Activated naive CD8-positive, alpha-beta T cell treated with anti-CD3 and anti-CD28 coated beads, Interleukin-2, amount 10 ng/mL, durations not matched to agents 7 days and 5 days (primary cell): ENCODE data around the gene BTG1. TPM values are rescaled to one million over a fixed set of nuclear protein-coding genes. Genes with fewer than 3 reads are reported as not detected.

Source experiments
- ATAC-seq: fragments of 150-1000 bp; cut with Tn5 transposase; one replicate; pipeline ENCODE4 v1.10.0; 2021; ENCODE audit warnings: low read depth, moderate library complexity
- POLR2A ChIA-PET: fragments of 350-600 bp; sonication (Branson Sonifier 250); formaldehyde crosslinking; loops from one replicate; lab custom pipeline; 2021; ENCODE audit warnings: antibody characterized with exemption; lab: Charles Lee
- DNase-seq: peaks from one replicate; pipeline ENCODE4 v3.0.0; 2021
- H3K27ac Mint-ChIP-seq: one replicate; pipeline ENCODE4 v1.8.0; 2022; ENCODE audit warnings: mild to moderate bottlenecking, mixed read lengths
- H3K27me3 Mint-ChIP-seq: one replicate; pipeline ENCODE4 v1.8.0; 2022; ENCODE audit warnings: mild to moderate bottlenecking, moderate library complexity, mixed read lengths
- H3K36me3 Mint-ChIP-seq: one replicate; pipeline ENCODE4 v1.8.0; 2021; ENCODE audit warnings: mild to moderate bottlenecking, mixed read lengths
- H3K4me1 Mint-ChIP-seq: one replicate; pipeline ENCODE4 v1.8.0; 2021; ENCODE audit warnings: mixed read lengths
- H3K4me3 Mint-ChIP-seq: one replicate; pipeline ENCODE4 v1.8.0; 2022; ENCODE audit warnings: mild to moderate bottlenecking, moderate library complexity, mixed read lengths
- H3K9me3 Mint-ChIP-seq: one replicate; pipeline ENCODE4 v1.8.0; 2021; ENCODE audit warnings: mixed read lengths
- total RNA-seq, 2 experiments: library from RNA; stranded (reverse); gene quantifications; one replicate each; pipeline ENCODE4 v1.2.3, GENCODE V29; 2021

The BTG1 gene, protein sequence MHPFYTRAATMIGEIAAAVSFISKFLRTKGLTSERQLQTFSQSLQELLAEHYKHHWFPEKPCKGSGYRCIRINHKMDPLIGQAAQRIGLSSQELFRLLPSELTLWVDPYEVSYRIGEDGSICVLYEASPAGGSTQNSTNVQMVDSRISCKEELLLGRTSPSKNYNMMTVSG
- 100 to 1,000 TPM; 249 to 255 TPM for total RNA-seq

DNA sequence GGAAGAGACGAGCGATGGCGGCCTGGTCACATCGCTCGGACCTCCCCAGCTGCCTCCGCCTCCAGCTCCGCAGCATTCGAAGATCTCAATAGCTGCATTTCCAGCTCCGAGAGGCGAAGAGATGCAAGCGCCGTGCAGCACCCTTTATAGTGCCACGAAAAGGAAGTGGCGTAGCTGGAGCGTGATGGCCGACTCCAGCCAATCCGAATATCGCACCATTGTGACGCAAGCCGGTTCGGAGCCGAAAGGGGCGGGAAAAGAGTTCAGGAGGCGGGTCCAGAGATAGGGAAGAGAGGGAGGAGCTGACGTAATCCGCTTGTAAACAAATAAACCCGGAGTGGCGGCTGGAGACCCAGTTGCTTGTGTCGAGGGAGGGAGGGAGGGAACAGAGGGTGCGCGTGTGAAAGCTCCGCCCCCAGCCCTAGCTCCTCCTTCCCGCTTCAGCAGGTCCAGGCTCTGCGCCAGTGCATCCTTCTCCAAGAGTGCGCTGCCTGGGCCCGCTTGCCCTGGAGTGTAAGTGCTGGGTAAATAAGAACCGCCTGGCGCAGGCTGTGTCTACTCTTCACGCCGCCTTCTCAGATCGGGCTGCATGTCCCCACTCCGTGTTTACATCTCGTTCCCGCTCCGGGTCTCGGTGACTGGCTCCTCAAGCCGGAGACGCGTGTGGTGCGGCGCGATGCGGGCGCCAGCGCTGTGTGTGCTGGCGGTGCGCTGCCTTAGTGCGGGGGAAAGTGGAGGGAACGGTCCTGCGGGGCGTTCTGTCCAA lies at the start of gene BTG1:
Gene BTG1 (minus strand): TSS at position 116 of the 766 bp plus-strand sequence. CDS start 311 bp downstream, outside the sequence.
- POLR2A ChIA-PET, result interaction anchor here (0.5 to 7.1 kb wide), 87 partner anchors 10 to 783 kb away, joined by 3 to 311 read pairs (median 5); partner anchors contain the start of gene EEA1
- Mint-ChIP-seq H3K4me3 (peak within 1 kb of the TSS; percentile 88), H3K4me1 (peaks cover 27% of the 10 kb centered on the region), H3K36me3 (peaks cover 61% of the 10 kb centered on the region), H3K27me3 (no peaks in the 10 kb centered on the region), H3K27ac (peak within 1 kb of the TSS; percentile 99), H3K9me3 (no peaks in the 10 kb centered on the region)
- peak; percentile 77 for ATAC-seq
- peak; percentile 95 for DNase-seq

DNA sequence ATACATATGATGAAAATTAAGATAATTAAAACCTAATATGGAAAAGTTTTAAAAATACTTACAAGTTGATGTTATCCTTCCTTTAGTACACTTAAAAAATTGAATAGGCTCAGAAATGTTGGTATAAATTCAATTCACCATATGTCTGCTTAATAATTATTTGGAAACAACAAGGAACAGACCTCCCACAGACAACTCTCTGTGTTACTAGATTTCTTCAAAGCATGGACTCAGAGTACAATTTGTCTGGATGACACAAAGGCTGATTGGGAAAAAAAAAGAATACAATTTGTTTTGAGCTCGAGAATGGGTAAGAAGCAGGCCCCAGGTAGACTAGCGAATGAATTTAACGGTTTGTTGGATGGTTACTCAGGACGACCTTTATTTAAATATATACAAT lies 48.9 kb upstream of the BTG1 start:
- DNase-seq (no peak), ATAC-seq (no peak)
- peaks cover 10% of the 10 kb centered on the region for H3K36me3 Mint-ChIP-seq
- H3K27ac Mint-ChIP-seq, result no peak overlapping the region
- H3K4me3 Mint-ChIP-seq, result no peak overlapping the region
- no peaks in the 10 kb centered on the region for H3K27me3 Mint-ChIP-seq
- H3K9me3 Mint-ChIP-seq, result peaks cover 10% of the 10 kb centered on the region
- peaks cover 8% of the 10 kb centered on the region for H3K4me1 Mint-ChIP-seq
- POLR2A ChIA-PET, result interaction anchor here (0.8 kb wide), 1 partner anchor 14 kb away, joined by 3 read pairs; no protein-coding TSS in a partner anchor

DNA sequence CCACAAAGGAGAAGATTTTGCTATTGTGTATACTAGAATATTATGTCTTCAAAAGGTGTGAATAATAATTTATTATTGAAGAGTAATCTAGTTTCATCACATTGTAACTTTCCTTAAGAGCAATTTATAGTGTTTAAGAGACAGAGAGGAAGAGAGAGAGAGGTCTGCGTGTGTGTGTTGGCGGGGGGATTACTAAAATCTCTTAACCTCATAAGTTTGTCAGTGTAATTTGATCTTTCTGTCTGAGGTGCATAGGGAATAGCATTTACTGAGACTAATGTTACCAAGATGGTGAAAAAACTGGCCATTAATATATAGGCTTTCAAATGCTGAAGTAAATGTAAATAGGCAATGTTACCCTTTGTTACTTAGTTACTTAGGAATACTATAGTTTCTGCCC lies 48.2 kb upstream of the BTG1 start:
- peaks cover 13% of the 10 kb centered on the region for H3K36me3 Mint-ChIP-seq
- no peak for ATAC-seq
- POLR2A ChIA-PET, result no interaction called here
- no peak for DNase-seq
- peaks cover 11% of the 10 kb centered on the region for H3K4me1 Mint-ChIP-seq
- no peak overlapping the region for H3K4me3 Mint-ChIP-seq
- H3K27ac Mint-ChIP-seq, result no peak overlapping the region
- no peaks in the 10 kb centered on the region for H3K27me3 Mint-ChIP-seq
- peaks cover 7% of the 10 kb centered on the region for H3K9me3 Mint-ChIP-seq

DNA sequence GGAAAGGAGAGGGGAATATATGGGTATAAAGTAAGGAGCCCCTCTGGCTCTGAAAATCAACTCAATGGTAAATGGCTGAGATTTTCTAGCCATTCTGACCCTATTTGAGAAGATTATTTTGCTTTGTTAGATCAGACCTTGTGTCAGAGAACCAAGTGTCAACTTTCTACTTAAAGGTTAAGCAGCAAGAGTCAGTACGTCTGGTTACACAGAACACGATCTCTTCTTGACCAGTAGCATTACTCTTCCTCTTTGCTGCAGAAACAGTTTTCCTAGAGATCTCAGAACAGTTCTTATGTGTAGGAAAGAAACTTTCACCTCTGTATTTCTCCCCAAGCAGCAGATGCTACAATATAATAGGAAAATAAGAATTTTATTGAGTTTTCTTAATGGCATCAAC lies 47.4 kb upstream of the BTG1 start:
- no peak for ATAC-seq
- Mint-ChIP-seq H3K9me3 (peaks cover 7% of the 10 kb centered on the region), H3K4me1 (peaks cover 14% of the 10 kb centered on the region), H3K4me3 (no peak overlapping the region), H3K27ac (no peak overlapping the region), H3K36me3 (peaks cover 16% of the 10 kb centered on the region), H3K27me3 (no peaks in the 10 kb centered on the region)
- POLR2A ChIA-PET, result interaction anchor here (1.7 kb wide), 1 partner anchor 47 kb away, joined by 10 read pairs; the partner anchor contains the start of gene BTG1
- no peak for DNase-seq

DNA sequence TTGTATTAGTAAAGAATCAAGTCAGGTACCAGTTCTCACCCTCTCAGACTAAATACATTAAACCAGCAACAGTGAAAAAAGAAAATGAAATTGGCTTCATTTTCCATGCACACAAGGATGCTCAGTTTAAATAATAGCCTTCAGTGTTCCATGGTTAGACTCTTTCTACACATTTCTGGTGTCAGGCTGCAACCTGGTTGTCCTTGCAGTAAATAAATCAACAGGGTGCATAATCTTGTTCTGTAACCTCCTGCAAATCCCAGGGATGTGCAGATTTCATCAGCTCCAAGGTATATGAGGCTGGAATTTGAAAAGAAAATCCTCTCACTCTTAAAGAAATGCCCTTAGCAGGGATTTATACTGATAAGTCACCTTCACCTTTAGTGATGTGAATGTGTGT lies 46.7 kb upstream of the BTG1 start:
- Mint-ChIP-seq H3K36me3 (peaks cover 16% of the 10 kb centered on the region), H3K27ac (no peak overlapping the region), H3K4me3 (no peak overlapping the region), H3K4me1 (peaks cover 17% of the 10 kb centered on the region), H3K27me3 (no peaks in the 10 kb centered on the region), H3K9me3 (peaks cover 7% of the 10 kb centered on the region)
- ATAC-seq (no peak), DNase-seq (no peak)
- POLR2A ChIA-PET, result interaction anchor here (1.7 kb wide), 1 partner anchor 46 kb away, joined by 10 read pairs; the partner anchor contains the start of gene BTG1

DNA sequence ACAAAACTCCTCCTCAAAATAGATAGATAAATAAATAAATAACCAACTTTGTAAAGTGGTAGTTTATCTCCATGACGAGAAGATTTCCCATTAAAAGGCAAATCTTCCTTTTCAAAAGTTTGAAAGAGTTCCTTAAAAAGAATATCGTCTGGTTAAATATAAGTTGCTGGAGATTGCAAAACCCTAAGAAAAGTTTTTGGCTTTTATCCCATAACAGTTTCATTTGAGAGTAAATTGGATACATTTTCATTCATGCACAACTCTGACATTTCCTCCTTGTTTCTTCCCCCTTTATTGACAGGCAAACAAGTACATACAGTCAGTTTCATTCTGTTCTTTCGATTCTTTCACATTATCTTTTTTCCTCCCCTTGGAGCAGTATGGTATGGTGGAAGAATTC lies 45.4 kb upstream of the BTG1 start:
- DNase-seq (no peak), ATAC-seq (no peak)
- Mint-ChIP-seq H3K9me3 (peaks cover under 1% of the 10 kb centered on the region), H3K36me3 (peaks cover 9% of the 10 kb centered on the region), H3K27me3 (no peaks in the 10 kb centered on the region), H3K27ac (no peak overlapping the region), H3K4me3 (no peak overlapping the region), H3K4me1 (peaks cover 29% of the 10 kb centered on the region)
- POLR2A ChIA-PET, result interaction anchor here (1.7 kb wide), 1 partner anchor 45 kb away, joined by 10 read pairs; the partner anchor contains the start of gene BTG1

DNA sequence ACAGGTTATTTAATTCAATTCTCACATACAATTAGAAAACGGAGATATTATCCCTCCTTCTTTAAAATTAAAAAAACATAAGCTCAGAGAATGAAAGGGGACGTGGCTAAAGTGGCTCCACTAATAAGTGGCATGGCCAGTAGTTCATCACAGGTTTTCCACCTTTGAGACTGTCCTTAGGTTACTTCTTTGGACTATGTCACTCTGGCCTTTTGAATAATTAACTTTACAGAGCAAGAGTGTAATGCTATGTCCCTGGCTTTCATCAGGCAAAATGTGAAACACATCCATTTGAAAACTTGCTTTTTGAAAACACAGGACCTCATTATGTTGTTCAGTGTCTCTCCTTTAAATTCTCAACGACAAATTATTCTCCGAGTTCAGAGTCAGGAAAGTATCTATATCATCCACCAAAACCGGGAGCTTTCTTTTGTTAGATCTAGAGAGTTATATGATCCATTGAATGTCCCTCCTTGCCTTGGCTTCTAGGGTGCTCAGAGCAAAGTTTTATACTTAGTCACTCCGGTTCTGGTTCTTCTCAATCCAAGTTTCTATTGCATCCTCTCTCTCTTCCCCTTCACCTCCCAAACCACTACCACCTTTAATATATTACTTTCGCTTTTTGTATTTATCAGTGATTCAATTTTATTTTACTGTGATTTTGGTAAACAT lies 43.0 kb upstream of the BTG1 start:
- H3K36me3 Mint-ChIP-seq, result peaks cover 6% of the 10 kb centered on the region
- H3K4me1 Mint-ChIP-seq, result peaks cover 47% of the 10 kb centered on the region
- no peaks in the 10 kb centered on the region for H3K27me3 Mint-ChIP-seq
- no peak overlapping the region for H3K27ac Mint-ChIP-seq
- ATAC-seq (no peak), DNase-seq (no peak)
- H3K4me3 Mint-ChIP-seq, result no peak overlapping the region
- no peaks in the 10 kb centered on the region for H3K9me3 Mint-ChIP-seq
- POLR2A ChIA-PET, result interaction anchor here (0.5 to 7.0 kb wide), 2 partner anchors 16 to 43 kb away, joined by 3 to 56 read pairs; partner anchors contain the start of gene BTG1

DNA sequence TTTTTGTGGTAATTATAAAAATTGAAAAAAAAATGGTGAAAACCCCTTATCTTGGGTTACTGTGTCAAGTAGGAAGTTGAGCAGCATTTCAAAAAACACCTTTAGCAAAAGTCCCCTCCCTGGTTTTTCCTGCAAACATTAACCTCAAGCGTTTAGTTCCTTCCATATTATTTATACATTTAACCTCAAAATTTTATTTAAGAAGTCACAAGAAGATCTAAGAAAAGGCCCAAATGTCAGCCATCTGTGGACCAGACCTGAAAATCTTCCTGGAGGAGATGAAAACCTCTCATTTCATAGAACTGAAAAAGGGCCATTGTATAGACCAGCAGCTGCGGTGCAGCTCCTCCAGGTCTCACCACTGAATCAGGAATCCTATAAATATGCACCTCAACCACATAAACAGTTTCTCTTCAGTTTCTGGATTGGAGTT lies 40.4 kb upstream of the BTG1 start:
- H3K4me1 Mint-ChIP-seq, result peaks cover 47% of the 10 kb centered on the region
- peak overlapping the region; percentile 84 for H3K27ac Mint-ChIP-seq
- H3K36me3 Mint-ChIP-seq, result peaks cover 12% of the 10 kb centered on the region
- no peak for ATAC-seq
- peaks cover 3% of the 10 kb centered on the region for H3K9me3 Mint-ChIP-seq
- POLR2A ChIA-PET, result interaction anchor here (1.5 to 7.0 kb wide), 2 partner anchors 23 to 40 kb away, joined by 8 to 56 read pairs; partner anchors contain the start of gene BTG1
- no peaks in the 10 kb centered on the region for H3K27me3 Mint-ChIP-seq
- H3K4me3 Mint-ChIP-seq, result peak overlapping the region; percentile 75
- DNase-seq, result no peak

DNA sequence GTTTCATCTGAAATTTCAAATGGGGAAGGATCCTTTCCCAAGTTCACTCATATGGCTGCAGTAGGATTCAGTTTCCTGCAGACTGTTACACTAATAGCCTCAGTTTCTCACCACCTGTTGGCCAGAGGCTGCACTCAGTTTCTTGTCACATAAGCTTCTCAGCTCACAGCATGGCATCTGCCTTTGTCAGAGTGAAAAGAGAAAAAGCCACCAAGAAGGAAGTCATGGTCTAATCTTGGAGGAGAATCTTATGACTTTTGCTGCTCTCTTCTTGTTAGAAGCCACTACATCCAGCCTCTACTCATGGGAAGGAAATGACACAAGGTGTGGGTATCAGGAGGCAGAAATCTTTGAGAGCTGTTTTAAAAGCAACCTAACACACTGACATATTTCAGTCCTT lies 39.4 kb upstream of the BTG1 start:
- H3K4me1 Mint-ChIP-seq, result peaks cover 45% of the 10 kb centered on the region
- DNase-seq, result peak; percentile 37

DNA sequence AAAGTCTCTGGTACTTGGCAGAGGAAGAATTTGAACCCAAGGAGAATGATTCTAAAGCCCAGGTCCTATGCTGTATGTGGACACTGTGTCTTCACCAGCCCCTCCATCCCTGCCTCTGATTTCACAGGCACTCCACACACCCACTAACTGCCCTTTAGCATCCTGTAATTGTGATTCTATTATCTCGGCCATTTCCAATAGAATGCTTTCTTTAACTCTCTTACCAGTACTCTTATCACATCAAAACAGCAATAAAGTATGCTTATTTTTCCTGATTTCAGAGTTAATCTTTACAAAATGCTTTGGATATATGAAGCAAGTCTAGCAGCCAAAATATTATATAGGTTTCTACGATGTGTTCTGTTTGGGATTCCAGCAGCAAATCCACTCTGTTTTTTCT lies 37.9 kb upstream of the BTG1 start:
- Mint-ChIP-seq H3K4me3 (no peak overlapping the region), H3K36me3 (peaks cover 12% of the 10 kb centered on the region), H3K27me3 (no peaks in the 10 kb centered on the region), H3K9me3 (peaks cover 5% of the 10 kb centered on the region), H3K4me1 (peaks cover 39% of the 10 kb centered on the region), H3K27ac (no peak overlapping the region)
- POLR2A ChIA-PET, result interaction anchor here (7.0 kb wide), 1 partner anchor 38 kb away, joined by 56 read pairs; the partner anchor contains the start of gene BTG1
- no peak for ATAC-seq
- DNase-seq, result no peak

More for the DNA sequence above, 39.4 kb upstream of the BTG1 start:
- no peaks in the 10 kb centered on the region for H3K27me3 Mint-ChIP-seq
- peak overlapping the region; percentile 88 for H3K27ac Mint-ChIP-seq
- POLR2A ChIA-PET, result interaction anchor here (7.0 kb wide), 1 partner anchor 39 kb away, joined by 56 read pairs; the partner anchor contains the start of gene BTG1
- ATAC-seq, result peak; percentile 95
- peaks cover 16% of the 10 kb centered on the region for H3K36me3 Mint-ChIP-seq
- H3K9me3 Mint-ChIP-seq, result peaks cover 5% of the 10 kb centered on the region
- H3K4me3 Mint-ChIP-seq, result peak overlapping the region; percentile 63

DNA sequence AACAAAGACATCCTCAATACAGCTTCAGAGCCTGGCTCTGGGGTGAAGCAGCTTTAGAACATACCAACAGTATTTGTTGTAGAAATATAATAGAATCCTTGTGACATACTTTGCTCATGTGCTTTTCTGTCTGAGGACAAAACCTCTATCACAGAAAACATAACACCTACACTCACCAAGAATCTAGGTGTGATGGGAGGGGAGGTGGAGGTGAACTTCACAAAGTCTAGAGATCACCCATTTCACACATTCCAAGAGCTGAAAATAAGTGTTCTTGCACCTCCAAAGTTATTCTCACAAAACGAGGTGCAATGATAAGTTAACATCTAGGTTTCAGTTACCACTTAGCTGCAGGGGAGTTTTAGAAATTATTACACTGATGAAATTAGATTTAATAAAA lies 32.7 kb upstream of the BTG1 start:
- no peak for DNase-seq
- Mint-ChIP-seq H3K9me3 (peaks cover 6% of the 10 kb centered on the region), H3K27me3 (no peaks in the 10 kb centered on the region), H3K4me1 (peaks cover 5% of the 10 kb centered on the region), H3K27ac (no peak overlapping the region), H3K4me3 (no peak overlapping the region), H3K36me3 (peaks cover 17% of the 10 kb centered on the region)
- POLR2A ChIA-PET, result interaction anchor here (1.3 kb wide), 1 partner anchor 33 kb away, joined by 3 read pairs; the partner anchor contains the start of gene BTG1
- ATAC-seq, result no peak

DNA sequence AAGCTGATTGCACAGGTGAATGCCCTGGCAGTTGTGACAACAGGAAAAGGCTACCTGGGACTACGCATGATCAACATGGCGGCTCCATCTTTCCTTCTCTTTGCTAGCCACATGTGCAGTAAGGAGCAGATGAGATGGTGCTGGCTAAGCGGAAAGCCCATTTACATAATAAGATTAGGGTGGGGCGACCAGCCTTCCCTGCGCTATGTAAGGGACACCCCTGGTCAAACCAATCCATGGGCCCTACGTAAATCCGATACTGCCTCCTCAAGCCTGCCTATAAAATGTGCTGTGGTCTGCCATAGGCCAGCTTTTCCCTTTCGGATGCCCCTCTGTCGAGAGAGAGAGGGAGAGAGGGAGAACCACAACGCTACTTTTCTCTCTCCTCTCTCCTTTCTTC lies 31.0 kb upstream of the BTG1 start:
- POLR2A ChIA-PET, result interaction anchor here (2.0 kb wide), 1 partner anchor 31 kb away, joined by 5 read pairs; the partner anchor contains the start of gene BTG1
- no peak overlapping the region for H3K4me3 Mint-ChIP-seq
- H3K27ac Mint-ChIP-seq, result no peak overlapping the region
- peaks cover 9% of the 10 kb centered on the region for H3K4me1 Mint-ChIP-seq
- H3K27me3 Mint-ChIP-seq, result no peaks in the 10 kb centered on the region
- peaks cover 10% of the 10 kb centered on the region for H3K36me3 Mint-ChIP-seq
- peaks cover 3% of the 10 kb centered on the region for H3K9me3 Mint-ChIP-seq
- no peak for ATAC-seq
- no peak for DNase-seq

DNA sequence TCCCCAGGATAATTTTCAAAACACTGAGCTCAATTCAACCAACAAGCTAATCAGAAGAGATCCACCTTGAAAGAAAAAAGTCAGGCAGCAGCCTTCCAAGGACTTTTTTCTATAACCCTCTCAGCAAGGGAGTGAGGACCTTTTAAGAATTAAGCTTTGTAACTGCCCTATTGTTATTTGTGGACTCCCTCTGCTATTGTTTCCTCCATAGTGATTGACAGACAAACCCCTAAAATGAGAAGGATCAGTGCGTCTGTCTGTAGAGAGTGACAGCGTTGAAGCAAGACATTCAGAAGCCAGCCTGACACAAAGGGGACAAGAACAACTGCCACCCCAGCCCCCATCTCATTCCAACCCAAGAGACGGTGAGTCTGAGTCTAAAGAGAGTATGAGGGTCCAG lies 30.3 kb upstream of the BTG1 start:
- ATAC-seq, result no peak
- H3K27me3 Mint-ChIP-seq, result no peaks in the 10 kb centered on the region
- peaks cover 9% of the 10 kb centered on the region for H3K4me1 Mint-ChIP-seq
- peaks cover 9% of the 10 kb centered on the region for H3K36me3 Mint-ChIP-seq
- POLR2A ChIA-PET, result interaction anchor here (2.0 kb wide), 1 partner anchor 30 kb away, joined by 5 read pairs; the partner anchor contains the start of gene BTG1
- peaks cover 3% of the 10 kb centered on the region for H3K9me3 Mint-ChIP-seq
- no peak overlapping the region for H3K27ac Mint-ChIP-seq
- no peak overlapping the region for H3K4me3 Mint-ChIP-seq
- no peak for DNase-seq
